B cell (primary cell): Measurements from ENCODE around the gene GABPB2. TPM values are rescaled to one million over a fixed set of nuclear protein-coding genes. Genes with fewer than 3 reads are reported as not detected.

Experiments
- ATAC-seq: fragments of 200-7000 bp; cut with Tn5 transposase; one replicate; pipeline ENCODE4 v1.10.0; 2021; ENCODE audit warnings: low read depth, mild to moderate bottlenecking, moderate number of reproducible peaks, moderate library complexity
- CTCF ChIA-PET: fragments of 350-600 bp; sonication (Branson Sonifier 250); formaldehyde crosslinking; loops from one replicate; lab custom pipeline; 2021; ENCODE audit warnings: antibody characterized with exemption, inconsistent platforms; lab: Charles Lee
- POLR2A ChIA-PET: fragments of 350-600 bp; sonication (Branson Sonifier 250); formaldehyde crosslinking; loops from one replicate; lab custom pipeline; 2021; ENCODE audit warnings: antibody characterized with exemption; lab: Charles Lee
- DNase-seq: peaks from one replicate; pipeline ENCODE4 v3.0.0; 2013
- H2AFZ ChIP-seq: 2 replicates; pipeline ENCODE4 v1.6.1; 2012; ENCODE audit warnings: mild to moderate bottlenecking, low read depth, low read length; ENCODE audit not compliant: insufficient read depth, poor library complexity, severe bottlenecking
- H3K27ac ChIP-seq, 2 donors: 1 replicate in 1 of 2; 2 replicates in 1 of 2; pipeline ENCODE4 v1.5.1; 2012 to 2013; ENCODE audit warnings: low read length in 2 of 2, mild to moderate bottlenecking in 2 of 2, moderate library complexity in 1 of 2
- H3K27me3 ChIP-seq, 4 experiments: fragments of 200-600 bp in 1 of 4; sonication (generic) in 1 of 4; replicated peaks in 1 of 4; 1 replicate in 2 of 4; 2 replicates in 2 of 4; pipeline versions ENCODE4 v1.6.1 to v1.7.0; 2013 to 2016; ENCODE audit warnings: low read length in 3 of 4, mild to moderate bottlenecking in 2 of 4, mixed read lengths in 1 of 4, moderate library complexity in 1 of 4; ENCODE audit not compliant: insufficient read depth in 4 of 4, control insufficient read depth in 3 of 4; ENCODE audit errors: control extremely low read depth in 1 of 4
- H3K36me3 ChIP-seq, 2 experiments: replicated peaks in 1 of 2; 1 replicate in 1 of 2; 2 replicates in 1 of 2; pipeline versions ENCODE4 v1.6.1 to v1.7.1; 2013; ENCODE audit warnings: low read length in 1 of 2; ENCODE audit not compliant: insufficient read depth in 2 of 2, control insufficient read depth in 1 of 2; ENCODE audit errors: control extremely low read depth in 1 of 2, extremely low read depth in 1 of 2
- H3K4me1 ChIP-seq, 2 donors: fragments of 200-600 bp in 1 of 2; sonication (generic) in 1 of 2; 1 replicate in 1 of 2; 2 replicates in 1 of 2; pipeline versions ENCODE4 v1.5.1 to v1.6.1; 2013 to 2017; ENCODE audit warnings: low read length in 2 of 2; ENCODE audit not compliant: control insufficient read depth in 2 of 2, insufficient read depth in 2 of 2
- H3K4me2 ChIP-seq: replicated peaks from 2 replicates; pipeline ENCODE3; 2012; ENCODE audit warnings: mild to moderate bottlenecking, low read depth, low read length; ENCODE audit not compliant: poor library complexity, severe bottlenecking
- H3K4me3 ChIP-seq, 5 experiments: fragments of 200-600 bp in 1 of 5; sonication (generic) in 1 of 5; 1 replicate in 3 of 5; 2 replicates in 2 of 5; pipeline versions ENCODE4 v1.5.1 to v1.7.0; 2011 to 2016; ENCODE audit warnings: low read length in 4 of 5, mild to moderate bottlenecking in 4 of 5, low read depth in 2 of 5, control low read depth in 1 of 5, moderate library complexity in 1 of 5; ENCODE audit not compliant: insufficient read depth in 1 of 5; ENCODE audit errors: control extremely low read depth in 1 of 5, extremely low read depth in 1 of 5
- H3K79me2 ChIP-seq: fragments of 200-600 bp; sonication (generic); one replicate; pipeline ENCODE4 v1.6.0; 2016; ENCODE audit warnings: low read length; ENCODE audit not compliant: control insufficient read depth, insufficient read depth
- H3K9ac ChIP-seq: fragments of 200-600 bp; sonication (generic); 2 replicates; pipeline ENCODE4 v1.6.1; 2017; ENCODE audit warnings: mild to moderate bottlenecking, low read length, moderate library complexity
- H3K9me3 ChIP-seq, 3 donors: one replicate each; pipeline versions ENCODE4 v1.6.1 to v1.7.1; 2013; ENCODE audit warnings: low read length in 2 of 3; ENCODE audit not compliant: control insufficient read depth in 2 of 3, insufficient read depth in 1 of 3; ENCODE audit errors: control extremely low read depth in 1 of 3
- H4K20me1 ChIP-seq: 2 replicates; pipeline ENCODE4 v1.6.0; 2012; ENCODE audit warnings: mild to moderate bottlenecking, low read length; ENCODE audit not compliant: insufficient read depth, control insufficient read depth, poor library complexity, severe bottlenecking
- H3K27ac Mint-ChIP-seq: one replicate; pipeline ENCODE4 v1.8.0; 2021; ENCODE audit warnings: mixed read lengths
- H3K27me3 Mint-ChIP-seq: one replicate; pipeline ENCODE4 v1.8.0; 2021; ENCODE audit warnings: mixed read lengths
- H3K4me1 Mint-ChIP-seq: one replicate; pipeline ENCODE4 v1.8.0; 2021; ENCODE audit warnings: mixed read lengths
- H3K4me3 Mint-ChIP-seq: one replicate; pipeline ENCODE4 v1.8.0; 2021; ENCODE audit warnings: mixed read lengths
- H3K9me3 Mint-ChIP-seq: one replicate; pipeline ENCODE4 v1.8.0; 2022; ENCODE audit warnings: mixed read lengths; ENCODE audit not compliant: insufficient read depth
- EZH2 ChIP-seq: IDR thresholded peaks from 2 replicates; pipeline ENCODE4 v1.6.1; 2012; ENCODE audit warnings: borderline replicate concordance, low read depth, mild to moderate bottlenecking, moderate library complexity, low read length; ENCODE audit not compliant: insufficient read depth, poor library complexity, severe bottlenecking
- WGBS: methylation state at CpG from one replicate; pipeline ENCODE4 v1.1.5; 2013; ENCODE audit warnings: missing lambda C conversion rate; ENCODE audit not compliant: insufficient coverage; 5-methylcytosine and 5-hydroxymethylcytosine counted together
- intact Hi-C: fragments of 100-400 bp; cut with micrococcal nuclease; formaldehyde crosslinking; loops from one replicate; pipeline ENCODE4 v1.10.0; 2022
- polyA plus RNA-seq: library from polyadenylated mRNA; depleted of rRNA; stranded (reverse); fragments of >200 nt; gene quantifications from 2 replicates; pipeline ENCODE4 v1.2.3, GENCODE V29; 2012
- total RNA-seq, 2 donors: library from RNA; stranded (reverse); fragments of 120-200 nt in 1 of 2; gene quantifications; 1 replicate in 1 of 2; 2 replicates in 1 of 2; pipeline versions ENCODE4 v1.2.3 to v1.2.4, GENCODE V29; 2013 to 2022
- TF ChIP-seq, protein P1 (sequence below): fragments of 200-600 bp; IDR thresholded peaks from one replicate; pipeline ENCODE4 v1.8.0; 2022; ENCODE audit warnings: antibody characterized with exemption, mild to moderate bottlenecking

Gene GABPB2
- total and polyA plus RNA-seq, 2 donors (not counting 1 experiment from before 2014, with no cell fraction given): 15.1 to 22.4 TPM

- Mint-ChIP-seq H3K4me3 (no peak overlapping the region), H3K27me3 (no peaks in the 10 kb centered on the region), H3K27ac (no peak overlapping the region), H3K4me1 (no peaks in the 10 kb centered on the region), H3K9me3 (no peaks in the 10 kb centered on the region)
- Histone ChIP-seq H3K27me3 (no peaks in the 10 kb centered on the region), H3K9ac (no peak overlapping the region), H3K27ac (no peak overlapping the region), H3K4me1 (no peaks in the 10 kb centered on the region), H4K20me1 (no peaks in the 10 kb centered on the region), H3K4me3 (no peak overlapping the region), H3K9me3 (no peaks in the 10 kb centered on the region), H3K79me2 (no peaks in the 10 kb centered on the region), H3K36me3 (peaks cover 0 to 18% of the 10 kb centered on the region in 2 experiments), H3K4me2 (no peak overlapping the region), H2AFZ (no peak overlapping the region)
- DNase-seq: no peak
- no peak for TF ChIP-seq EZH2
- TF ChIP-seq, protein P1, sequence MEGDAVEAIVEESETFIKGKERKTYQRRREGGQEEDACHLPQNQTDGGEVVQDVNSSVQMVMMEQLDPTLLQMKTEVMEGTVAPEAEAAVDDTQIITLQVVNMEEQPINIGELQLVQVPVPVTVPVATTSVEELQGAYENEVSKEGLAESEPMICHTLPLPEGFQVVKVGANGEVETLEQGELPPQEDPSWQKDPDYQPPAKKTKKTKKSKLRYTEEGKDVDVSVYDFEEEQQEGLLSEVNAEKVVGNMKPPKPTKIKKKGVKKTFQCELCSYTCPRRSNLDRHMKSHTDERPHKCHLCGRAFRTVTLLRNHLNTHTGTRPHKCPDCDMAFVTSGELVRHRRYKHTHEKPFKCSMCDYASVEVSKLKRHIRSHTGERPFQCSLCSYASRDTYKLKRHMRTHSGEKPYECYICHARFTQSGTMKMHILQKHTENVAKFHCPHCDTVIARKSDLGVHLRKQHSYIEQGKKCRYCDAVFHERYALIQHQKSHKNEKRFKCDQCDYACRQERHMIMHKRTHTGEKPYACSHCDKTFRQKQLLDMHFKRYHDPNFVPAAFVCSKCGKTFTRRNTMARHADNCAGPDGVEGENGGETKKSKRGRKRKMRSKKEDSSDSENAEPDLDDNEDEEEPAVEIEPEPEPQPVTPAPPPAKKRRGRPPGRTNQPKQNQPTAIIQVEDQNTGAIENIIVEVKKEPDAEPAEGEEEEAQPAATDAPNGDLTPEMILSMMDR: no peak
- ATAC-seq: no peak
- WGBS: 100% methylated on average over 2 of the region's 6 CpGs
- ChIA-PET POLR2A (no interaction called here), CTCF (interaction anchor here (0.9 to 1.1 kb wide), 2 partner anchors 8 to 25 kb away, joined by 3 read pairs; no protein-coding TSS in a partner anchor)
- intact Hi-C loops: no loop called here
These were observed 33.5 kb upstream of the GABPB2 start for GRCh38 chr1:151037032-151037431.

GRCh38 chr1:151039521-151039920 is 31.0 kb upstream of the GABPB2 start:
- H3K4me1 ChIP-seq: no peaks in the 10 kb centered on the region
- 93% methylated on average over 3 of the region's 3 CpGs for WGBS
- ATAC-seq (no peak), DNase-seq (no peak)
- no peak overlapping the region for H3K4me3 Mint-ChIP-seq
- peaks cover 0 to 9% of the 10 kb centered on the region in 2 experiments for H3K36me3 ChIP-seq
- H3K4me3 ChIP-seq: no peak overlapping the region
- H3K27ac ChIP-seq: no peak overlapping the region
- H3K79me2 ChIP-seq: peaks cover 3% of the 10 kb centered on the region
- H2AFZ ChIP-seq: no peak overlapping the region
- no peak overlapping the region for H3K9ac ChIP-seq
- H3K9me3 ChIP-seq: no peaks in the 10 kb centered on the region
- intact Hi-C loops: no loop called here
- no peak overlapping the region for H3K27ac Mint-ChIP-seq
- no peaks in the 10 kb centered on the region for H3K4me1 Mint-ChIP-seq
- ChIA-PET CTCF (interaction anchor here (1.3 kb wide), 1 partner anchor 15 kb away, joined by 4 read pairs; no protein-coding TSS in a partner anchor), POLR2A (interaction anchor here (1.2 kb wide), 1 partner anchor 17 kb away, joined by 4 read pairs; no protein-coding TSS in a partner anchor)
- H4K20me1 ChIP-seq: no peaks in the 10 kb centered on the region
- no peaks in the 10 kb centered on the region for H3K27me3 ChIP-seq
- H3K4me2 ChIP-seq: no peak overlapping the region
- H3K27me3 Mint-ChIP-seq: no peaks in the 10 kb centered on the region
- H3K9me3 Mint-ChIP-seq: no peaks in the 10 kb centered on the region
- TF ChIP-seq, protein P1: no peak
- TF ChIP-seq EZH2: no peak
